LNCAP (cell line): ENCODE results near the gene OTOF.

Source experiments
- TF ChIP-seq, protein P1 (sequence below): fragments of 450-650 bp; IDR thresholded peaks from 2 replicates; pipeline ENCODE4 v1.5.1; 2017; ENCODE audit warnings: mild to moderate bottlenecking

OTOF gene

DNA sequence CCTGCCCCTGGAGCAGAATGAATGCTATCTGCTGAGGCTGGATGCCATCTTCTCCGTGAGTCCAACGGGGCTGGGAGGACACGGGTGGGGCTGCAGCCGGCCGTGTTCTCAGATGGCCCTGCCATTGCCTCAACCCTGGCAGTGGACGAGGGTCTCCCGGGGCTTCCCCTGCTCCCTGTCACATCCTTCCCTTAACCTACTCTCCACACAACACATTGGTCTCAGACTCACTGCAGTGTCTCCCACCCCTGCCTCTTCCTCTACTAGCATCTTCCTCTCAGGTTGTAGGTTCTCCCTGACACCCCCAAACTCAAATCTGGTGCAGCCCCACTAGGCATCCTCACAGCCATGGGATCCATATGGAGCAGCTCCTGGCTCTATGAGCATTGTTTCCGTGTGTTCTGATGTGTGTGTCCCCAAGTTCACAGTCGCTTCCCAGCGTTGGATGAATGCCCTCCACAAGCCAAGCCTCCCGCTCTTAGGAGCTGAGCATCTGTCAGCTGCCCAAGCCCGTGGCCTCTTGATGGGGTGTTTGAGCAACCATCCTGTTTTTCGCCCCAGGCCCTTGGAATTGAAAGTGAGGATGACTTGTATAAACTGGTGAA, 27.8 kb downstream of the OTOF start:
- TF ChIP-seq, protein P1, sequence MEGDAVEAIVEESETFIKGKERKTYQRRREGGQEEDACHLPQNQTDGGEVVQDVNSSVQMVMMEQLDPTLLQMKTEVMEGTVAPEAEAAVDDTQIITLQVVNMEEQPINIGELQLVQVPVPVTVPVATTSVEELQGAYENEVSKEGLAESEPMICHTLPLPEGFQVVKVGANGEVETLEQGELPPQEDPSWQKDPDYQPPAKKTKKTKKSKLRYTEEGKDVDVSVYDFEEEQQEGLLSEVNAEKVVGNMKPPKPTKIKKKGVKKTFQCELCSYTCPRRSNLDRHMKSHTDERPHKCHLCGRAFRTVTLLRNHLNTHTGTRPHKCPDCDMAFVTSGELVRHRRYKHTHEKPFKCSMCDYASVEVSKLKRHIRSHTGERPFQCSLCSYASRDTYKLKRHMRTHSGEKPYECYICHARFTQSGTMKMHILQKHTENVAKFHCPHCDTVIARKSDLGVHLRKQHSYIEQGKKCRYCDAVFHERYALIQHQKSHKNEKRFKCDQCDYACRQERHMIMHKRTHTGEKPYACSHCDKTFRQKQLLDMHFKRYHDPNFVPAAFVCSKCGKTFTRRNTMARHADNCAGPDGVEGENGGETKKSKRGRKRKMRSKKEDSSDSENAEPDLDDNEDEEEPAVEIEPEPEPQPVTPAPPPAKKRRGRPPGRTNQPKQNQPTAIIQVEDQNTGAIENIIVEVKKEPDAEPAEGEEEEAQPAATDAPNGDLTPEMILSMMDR: no peak

DNA sequence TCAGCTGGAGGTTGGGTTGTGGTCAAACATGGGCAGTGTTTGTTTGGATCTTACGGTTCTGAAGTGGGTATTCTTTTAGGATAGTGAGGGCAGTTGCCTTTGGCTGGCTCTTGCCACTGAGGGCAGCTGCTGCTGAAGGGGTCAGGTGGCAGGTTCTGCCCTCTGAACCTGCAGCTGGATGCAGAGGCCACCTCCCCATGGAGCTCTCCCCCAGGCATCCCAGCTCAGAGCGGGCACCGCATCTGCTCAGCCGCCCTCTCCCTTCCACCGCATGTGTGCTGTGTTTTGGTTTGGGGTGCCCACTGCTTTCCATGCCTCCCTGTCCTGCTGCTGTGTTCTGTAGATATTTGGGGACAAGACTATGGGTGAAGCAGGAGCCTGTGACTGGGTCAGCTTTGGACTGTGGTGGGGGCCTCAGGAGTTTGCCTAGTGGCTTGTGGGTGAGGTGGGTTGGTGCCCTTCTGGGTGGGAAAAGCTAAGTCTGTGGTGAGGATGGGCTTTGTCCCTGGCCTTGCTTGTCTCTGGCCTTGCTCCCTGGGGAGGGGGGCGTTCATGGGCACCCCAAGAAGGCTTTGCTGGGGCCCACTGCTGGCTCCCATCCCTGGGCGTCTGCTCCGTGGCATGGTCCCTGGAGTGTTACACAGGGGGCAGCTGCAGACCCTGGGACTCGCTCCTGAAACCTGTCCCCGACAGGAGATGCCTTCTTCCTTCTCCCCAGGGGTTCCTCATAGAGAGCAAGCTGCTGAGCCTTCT, 28.5 kb downstream of the OTOF start:
- TF ChIP-seq, protein P1: no peak

DNA sequence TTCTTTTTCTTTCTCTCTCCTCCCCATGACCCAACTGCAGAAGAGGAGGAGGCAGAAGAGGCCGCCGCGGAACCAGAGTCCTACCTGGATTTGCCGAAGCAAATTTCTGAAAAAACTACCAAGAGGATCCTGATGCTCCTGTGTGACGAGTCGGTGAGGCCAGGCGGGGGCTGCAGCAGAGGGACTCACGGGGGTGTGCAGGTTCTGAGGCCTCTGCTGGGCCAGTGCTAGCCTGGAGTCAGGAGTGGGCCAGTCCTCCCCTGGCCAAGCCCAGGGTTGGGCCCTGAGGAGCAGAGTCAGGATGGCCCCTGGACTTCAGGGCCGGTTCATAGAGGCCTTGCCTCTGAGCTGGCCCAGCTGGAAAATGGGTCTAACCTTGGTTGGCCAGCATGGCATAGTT, 29.3 kb downstream of the OTOF start:
- TF ChIP-seq, protein P1: no peak

DNA sequence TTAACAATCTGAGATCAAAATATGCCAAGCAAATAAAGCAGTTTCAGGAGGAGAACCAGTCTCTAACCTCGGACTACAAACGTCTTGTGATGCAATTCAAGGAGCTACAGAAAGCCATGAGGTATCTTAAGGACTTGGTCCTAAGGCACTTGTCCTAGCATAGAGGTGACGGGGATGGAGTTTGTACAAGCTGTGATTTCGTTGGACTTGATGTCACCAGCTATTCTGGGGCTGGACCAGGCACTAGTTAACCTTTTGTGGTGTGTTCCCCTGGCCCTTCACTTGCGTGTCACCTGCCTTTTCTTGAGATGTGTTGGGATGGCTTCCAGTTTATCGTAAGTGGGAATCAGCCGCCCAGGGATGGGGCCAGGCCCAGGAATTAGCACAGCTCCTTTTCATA, 33.7 kb downstream of the OTOF start:
- TF ChIP-seq, protein P1: no peak

DNA sequence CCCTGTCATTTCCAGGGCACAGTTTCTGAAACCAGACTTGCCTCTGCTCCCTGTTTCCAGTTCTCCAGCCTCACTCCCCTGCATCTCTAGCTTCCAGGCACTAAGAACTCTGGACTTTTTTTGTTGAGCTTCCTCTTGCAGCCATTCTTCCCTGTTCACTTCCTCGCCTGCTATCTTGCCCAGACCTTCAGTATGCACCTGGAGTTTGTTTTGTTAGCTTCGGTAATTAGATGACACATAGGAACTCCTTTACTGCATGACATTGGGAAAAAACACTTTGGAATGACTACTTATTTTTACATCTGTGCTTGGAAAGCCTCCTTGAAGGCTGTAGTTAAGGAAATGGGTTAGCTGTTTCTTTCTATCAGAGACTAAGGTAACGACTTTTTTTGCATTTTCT, 35.2 kb downstream of the OTOF start:
- TF ChIP-seq, protein P1: no peak

DNA sequence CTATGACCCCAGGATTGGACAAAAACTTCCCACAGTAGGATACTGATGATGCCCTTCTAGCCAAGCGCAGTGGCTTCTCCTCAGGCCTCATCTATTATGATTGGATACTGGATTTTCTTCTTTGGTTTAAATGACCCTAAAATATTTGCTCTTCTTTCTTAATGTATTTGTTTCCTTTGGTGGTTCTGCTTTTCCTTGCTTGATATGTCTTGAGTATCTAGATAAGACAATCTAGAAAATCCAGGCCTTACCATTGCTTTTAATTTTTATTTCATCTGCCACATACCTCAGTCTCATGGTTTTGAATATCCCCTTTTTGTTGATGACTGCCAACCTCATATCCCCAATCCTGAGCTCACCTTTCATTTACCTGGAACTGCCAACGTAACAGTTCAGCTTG, 35.6 kb downstream of the OTOF start:
- TF ChIP-seq, protein P1: no peak

DNA sequence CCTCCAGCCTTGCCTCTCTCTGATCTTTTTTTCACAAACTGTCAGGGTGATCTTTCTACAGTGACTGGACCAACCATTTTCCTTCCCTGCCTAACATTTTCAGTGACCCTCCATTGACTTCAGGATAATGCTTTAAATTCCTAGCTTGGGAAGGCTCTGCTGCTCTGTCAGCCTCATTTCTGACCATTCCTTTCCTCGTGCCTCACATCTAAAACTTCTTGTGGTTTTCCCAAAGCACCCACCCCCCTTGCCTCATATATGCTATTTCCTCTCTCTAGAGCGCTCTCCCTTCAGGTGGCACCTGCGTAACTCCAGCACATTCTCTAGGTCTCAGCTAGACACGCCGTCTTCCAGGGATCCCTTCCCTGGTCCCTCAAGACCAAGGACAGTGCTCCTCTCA, 39.0 kb downstream of the OTOF start:
- TF ChIP-seq, protein P1: no peak
